SU-DHL-6 (cell line): ENCODE measurements around the gene INO80C.

Experiments
- CTCF ChIP-seq: fragments of 200-600 bp; sonication (generic); IDR thresholded peaks from one replicate; pipeline ENCODE4 v1.5.1; 2017; ENCODE audit warnings: antibody characterized with exemption, mild to moderate bottlenecking, low read length, moderate library complexity; ENCODE audit not compliant: insufficient read depth, poor library complexity, severe bottlenecking
- EZH2phosphoT487 ChIP-seq: fragments of 200-600 bp; sonication (generic), shearing (Covaris generic); conservative IDR thresholded peaks from 2 replicates; pipeline ENCODE4 v1.6.1; 2018; ENCODE audit warnings: mild to moderate bottlenecking, antibody characterized with exemption, low read length, moderate library complexity, mixed read lengths

- TF ChIP-seq CTCF (no peak), EZH2phosphoT487 (no peak)
These were observed 32.4 kb downstream of the INO80C start for GRCh38 chr18:35465329-35465728.
